GM18861 (cell line): ENCODE results near the gene MOG.
"Not testable (repeated sequence)": the region's sequence is repeated elsewhere in the genome, so short reads cannot be mapped to it uniquely, and the experiment has no call there.

Experiments
- ATAC-seq: cut with Tn5 transposase; IDR thresholded peaks from one replicate; pipeline ENCODE4 v1.9.1; 2021; ENCODE audit not compliant: unreplicated experiment

The MOG gene

GRCh38 chr6:29637247-29637646 lies 19.6 kb upstream of the MOG start:
- no peak for ATAC-seq

- no peak for ATAC-seq
These were observed 15.3 kb upstream of the MOG start for GRCh38 chr6:29641430-29642148.

- ATAC-seq: no peak
These were observed 8.8 kb upstream of the MOG start for GRCh38 chr6:29647927-29648642.

- ATAC-seq: peak; percentile 86
These were observed 6.9 kb upstream of the MOG start for GRCh38 chr6:29649701-29650673.

GRCh38 chr6:29651413-29652197 lies 5.3 kb upstream of the MOG start:
- no peak for ATAC-seq

- no peak for ATAC-seq
These were observed 4.7 kb upstream of the MOG start for GRCh38 chr6:29652198-29652584.

GRCh38 chr6:29653452-29654038 lies 3.3 kb upstream of the MOG start:
- no peak for ATAC-seq

- ATAC-seq: no peak
These were observed 1.2 kb upstream of the MOG start for GRCh38 chr6:29655658-29656057.

- ATAC-seq: no peak
These were observed 735 bp upstream of the MOG start for GRCh38 chr6:29656157-29656556.

- no peak for ATAC-seq
These were observed 4.2 kb downstream of the MOG start for GRCh38 chr6:29661071-29661470.

- ATAC-seq: not testable (repeated sequence)
These were observed 4.7 kb downstream of the MOG start for GRCh38 chr6:29661502-29662141.

GRCh38 chr6:29663300-29664042 lies 6.6 kb downstream of the MOG start:
- ATAC-seq: no peak

- ATAC-seq: no peak
These were observed 9.3 kb downstream of the MOG start for GRCh38 chr6:29665942-29666825.

- no peak for ATAC-seq
These were observed 9.9 kb downstream of the MOG start for GRCh38 chr6:29666826-29667130.

GRCh38 chr6:29667158-29667557 lies 10.3 kb downstream of the MOG start:
- ATAC-seq: no peak

- ATAC-seq: no peak
These were observed 14.1 kb downstream of the MOG start for GRCh38 chr6:29671026-29671425.

GRCh38 chr6:29672116-29672515 lies 15.2 kb downstream of the MOG start:
- not testable (repeated sequence) for ATAC-seq

- ATAC-seq: no peak
These were observed 16.3 kb downstream of the MOG start for GRCh38 chr6:29673161-29673560.
